AML-193 (cell line): Measurements from ENCODE around the gene C11orf52.
"Not testable (repeated sequence)": the region's sequence is repeated elsewhere in the genome, so short reads cannot be mapped to it uniquely, and the experiment has no call there.

Experiments
- DNase-seq, 2 experiments: peaks; one replicate each; lab custom pipeline; 2025; lab: John Stamatoyannopoulos, UW

Gene C11orf52

GRCh38 chr11:111918390-111919256 lies at the start of gene C11orf52:
TSS of gene C11orf52 (plus strand) at chr11:111918913. CDS start at chr11:111918973, 60 bp downstream.
- DNase-seq = no peak

DNA sequence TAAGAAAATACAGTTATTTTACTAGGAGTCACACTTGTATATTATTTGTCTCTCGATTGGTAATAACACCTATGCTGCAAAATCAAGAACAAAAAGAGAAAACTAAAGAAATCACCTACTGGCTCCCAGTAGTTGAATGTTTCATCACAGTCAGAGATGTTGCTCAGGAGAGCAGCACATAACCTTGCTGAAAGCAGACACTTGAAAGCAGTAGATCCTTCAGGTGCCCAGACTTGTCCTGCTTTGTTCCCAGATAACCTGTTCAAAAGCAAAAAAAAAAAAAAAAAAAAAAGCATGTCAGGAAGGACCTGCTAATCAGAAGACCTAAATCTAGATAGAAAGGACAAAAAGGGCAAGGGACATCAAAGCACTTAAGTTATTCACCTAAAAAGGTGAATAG lies 48.6 kb upstream of the C11orf52 start:
- peak in 1 of 2 experiments; percentile 4 for DNase-seq

DNA sequence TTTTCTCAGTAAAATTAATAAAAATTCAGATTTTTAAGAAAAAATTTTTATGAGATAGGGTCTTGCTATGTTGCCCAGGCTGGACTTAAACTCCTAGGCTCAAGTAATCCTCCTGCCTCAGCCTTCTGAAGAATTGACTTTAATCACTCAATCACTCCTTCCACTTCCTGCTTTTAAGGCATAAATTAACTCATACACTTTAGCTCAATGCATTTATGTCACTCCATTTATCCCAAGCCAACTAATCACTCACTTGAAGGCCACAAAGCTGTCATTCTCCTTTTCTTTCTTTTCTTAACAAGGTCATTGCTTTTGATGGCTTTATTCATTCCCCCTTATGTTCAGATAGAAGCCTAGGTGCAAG lies 48.2 kb upstream of the C11orf52 start:
- peak in 1 of 2 experiments; percentile 37 for DNase-seq

- DNase-seq = peak; percentile 52 to 57
Observed at GRCh38 chr11:111870886-111871692, 47.6 kb upstream of the C11orf52 start, which contains the start of gene ALG9. TSS of gene ALG9 (minus strand) at chr11:111871581. CDS start at chr11:111871482, 99 bp downstream.

DNA sequence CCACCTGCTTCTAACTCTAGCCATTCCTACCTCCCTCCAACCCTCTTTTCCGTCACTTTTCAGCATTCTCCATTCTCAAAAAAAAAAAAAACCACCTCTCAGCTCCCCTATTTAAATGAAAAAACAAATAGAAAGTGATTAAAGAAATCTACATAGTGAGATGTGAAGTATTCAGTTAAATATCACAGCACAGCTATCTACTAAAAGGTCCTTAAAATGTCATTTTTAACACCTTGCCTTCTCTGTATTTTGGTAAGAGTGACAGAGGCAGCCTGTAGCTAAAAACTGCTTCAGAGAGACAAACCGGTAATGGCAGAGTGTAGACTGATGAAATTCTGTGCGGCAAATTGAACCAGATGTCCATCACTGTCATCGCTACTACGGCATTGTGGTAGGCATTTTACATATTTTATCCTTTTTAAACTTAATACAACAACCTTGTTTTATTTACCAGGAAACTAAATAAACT lies 47.0 kb upstream of the C11orf52 start:
- no peak for DNase-seq

DNA sequence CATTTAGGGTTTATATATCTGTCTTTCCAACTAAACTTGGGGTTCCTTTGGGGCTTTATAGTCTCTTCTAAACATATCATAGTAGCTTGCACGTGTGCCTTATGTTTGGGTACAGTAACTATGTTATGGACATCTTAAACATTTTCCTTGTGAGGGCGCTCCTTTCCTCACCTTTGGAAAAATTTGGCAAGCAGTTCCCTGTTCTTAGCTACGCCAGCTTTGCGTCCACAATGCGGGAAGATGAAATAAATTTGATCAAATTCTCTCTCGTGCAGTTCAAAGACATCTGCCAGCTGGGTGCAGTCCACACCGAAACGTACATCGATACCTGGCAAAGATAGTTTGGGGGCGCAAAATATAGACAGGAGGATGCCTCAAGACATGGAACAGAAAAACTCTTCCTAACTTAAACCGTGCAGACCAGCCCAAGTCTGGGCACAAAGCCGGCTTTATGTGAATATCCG lies 40.3 kb upstream of the C11orf52 start:
- DNase-seq = peak in 1 of 2 experiments; percentile 17

GRCh38 chr11:111878849-111879636 lies 39.7 kb upstream of the C11orf52 start, which contains the start of the genes CFAP68 and FDXACB1:
TSS of gene CFAP68 (plus strand) at chr11:111879541. CDS start at chr11:111879561, 20 bp downstream.
TSS of gene FDXACB1 (minus strand) at chr11:111879165. CDS start at chr11:111879132, 33 bp downstream.
- peak; percentile 91 to 93 for DNase-seq

DNA sequence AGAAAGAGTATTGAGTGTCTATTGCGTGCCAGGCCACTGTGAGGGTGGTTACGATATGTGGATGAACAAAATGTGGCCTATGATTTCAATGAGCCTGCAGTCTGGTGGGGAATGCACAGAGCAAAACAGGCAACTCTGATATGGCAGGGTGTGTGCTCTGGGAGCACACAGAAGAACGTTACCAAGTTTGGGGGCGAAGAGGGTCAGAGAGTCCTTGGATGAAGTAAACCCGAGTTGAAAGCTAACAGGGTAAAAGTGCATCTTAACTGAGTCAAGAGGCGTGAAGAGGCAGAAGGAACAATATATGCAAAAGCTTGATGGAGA lies 39.1 kb upstream of the C11orf52 start:
- no peak for DNase-seq

DNA sequence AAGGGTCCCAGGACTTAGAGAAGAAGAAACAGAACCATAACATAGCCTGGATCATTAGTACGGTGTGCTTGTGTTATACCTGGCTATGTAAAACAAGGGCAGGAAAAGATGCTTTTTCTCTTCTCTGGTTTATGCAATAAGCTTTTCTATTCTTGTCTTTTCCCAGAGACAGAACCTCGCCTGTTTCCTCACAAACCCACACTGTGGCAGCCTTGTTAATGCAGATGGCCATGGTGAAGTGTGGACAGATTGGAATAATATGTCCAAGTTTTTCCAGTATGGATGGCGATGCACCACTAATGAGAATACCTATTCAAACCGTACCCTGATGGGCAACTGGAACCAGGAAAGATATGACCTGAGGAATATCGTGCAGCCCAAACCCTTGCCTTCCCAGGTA lies 36.5 kb upstream of the C11orf52 start:
- no peak for DNase-seq

- not testable (repeated sequence) for DNase-seq
Observed at GRCh38 chr11:111885053-111885452, 33.7 kb upstream of the C11orf52 start.

DNA sequence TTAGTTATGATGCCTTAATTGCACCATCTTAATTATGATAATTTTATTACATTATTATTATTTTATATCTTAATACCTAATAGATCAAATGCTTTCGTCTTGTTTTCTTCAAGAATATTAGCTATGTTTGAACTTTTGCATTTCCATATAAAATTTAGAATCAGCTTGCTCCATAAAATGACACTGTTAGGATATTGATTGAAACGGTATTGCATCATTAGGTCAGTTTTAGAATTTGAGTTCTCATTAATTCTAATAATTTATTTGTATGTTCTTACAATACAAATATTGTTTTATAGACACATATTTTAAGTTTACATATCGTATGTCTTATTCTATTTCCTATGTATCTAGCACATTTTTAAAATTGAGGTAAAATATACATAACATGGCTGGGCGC lies 32.7 kb upstream of the C11orf52 start:
- no peak for DNase-seq

- DNase-seq = no peak
Observed at GRCh38 chr11:111886844-111887243, 31.9 kb upstream of the C11orf52 start.

GRCh38 chr11:111905411-111905810 lies 13.3 kb upstream of the C11orf52 start:
- DNase-seq = no peak

- no peak for DNase-seq
Observed at GRCh38 chr11:111906680-111907079, 12.0 kb upstream of the C11orf52 start.

GRCh38 chr11:111908639-111909305 lies 9.9 kb upstream of the C11orf52 start:
- DNase-seq = no peak

- no peak for DNase-seq
Observed at GRCh38 chr11:111909378-111909777, 9.3 kb upstream of the C11orf52 start.

DNA sequence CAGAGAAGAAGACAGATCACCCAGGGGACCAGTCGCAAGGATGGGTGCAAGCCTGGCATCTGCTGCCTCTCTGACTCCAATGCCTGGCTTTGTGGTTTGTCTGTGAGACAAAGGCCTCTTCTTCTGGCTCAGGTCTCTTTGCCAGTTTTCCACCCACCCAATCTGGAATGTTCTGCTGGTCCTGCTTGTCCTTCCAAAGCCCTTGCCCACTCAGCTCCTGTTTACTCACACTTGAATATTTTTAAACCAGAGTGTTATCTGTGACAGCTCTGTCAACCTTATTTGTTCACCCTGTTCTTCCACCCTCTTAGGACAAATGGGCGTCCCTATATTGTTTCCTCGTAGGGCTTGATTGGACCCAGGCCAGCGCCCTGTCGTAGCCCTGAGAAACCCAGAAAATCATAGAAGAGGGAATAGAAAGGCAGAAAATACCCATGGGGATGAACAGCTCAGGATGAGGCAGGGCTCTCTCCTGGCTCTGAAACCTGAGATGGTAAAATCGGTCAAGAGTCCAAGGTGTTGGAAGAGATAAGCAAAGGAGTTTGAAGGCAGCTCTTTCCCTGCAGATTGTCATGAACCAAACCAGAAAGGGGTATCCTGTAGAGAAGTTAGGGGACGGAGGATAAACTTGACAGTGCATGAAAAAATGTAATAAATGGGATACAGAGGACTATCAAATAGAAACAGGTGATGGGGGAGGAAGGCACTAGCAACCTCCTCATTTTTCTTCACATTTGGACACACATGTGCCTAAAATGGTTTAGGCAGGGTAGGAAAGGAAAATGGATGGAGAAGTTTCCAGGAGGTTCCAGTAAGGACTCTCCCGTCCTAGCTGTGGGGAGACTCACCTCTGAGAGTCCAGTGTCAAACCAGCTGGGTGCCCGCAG lies 7.8 kb upstream of the C11orf52 start:
- DNase-seq = no peak

GRCh38 chr11:111911563-111912401 lies 6.9 kb upstream of the C11orf52 start, which contains the start of gene CRYAB:
TSS of gene CRYAB (minus strand) at chr11:111911770. CDS start at chr11:111911724, 46 bp downstream.
- no peak for DNase-seq

DNA sequence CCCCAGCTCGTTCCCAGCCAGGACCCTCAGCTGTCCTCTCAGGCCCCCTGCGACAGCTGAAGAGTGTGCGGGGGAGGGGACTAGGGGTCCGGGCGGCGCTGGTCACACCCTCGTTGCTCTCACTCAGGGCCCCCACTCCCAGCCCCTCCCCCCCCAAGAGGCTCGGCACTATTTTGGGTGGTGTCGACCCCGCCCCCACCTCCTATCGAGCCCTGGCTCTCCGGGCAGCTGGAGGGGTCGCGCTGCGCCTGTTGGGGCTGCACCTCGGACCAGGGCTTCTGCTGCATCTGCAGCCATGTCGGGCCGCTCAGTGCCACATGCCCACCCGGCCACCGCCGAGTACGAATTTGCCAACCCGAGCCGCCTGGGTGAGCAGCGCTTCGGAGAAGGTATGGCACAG lies 6.2 kb upstream of the C11orf52 start, which contains the start of gene HSPB2:
TSS of gene HSPB2 (plus strand) at position 200 of the 400 bp plus-strand sequence. CDS start at position 296, 96 bp downstream.
- DNase-seq = no peak
